Stimulated activated CD8-positive, alpha-beta memory T cell treated with anti-CD3 and anti-CD28 coated beads, Interleukin-2, amount 100 ng/mL, for 48 hours (primary cell): ENCODE results near the gene MBD2.
A peak's percentile ranks its signal among the peaks of the same experiment; 100 is the strongest.
"Not testable (repeated sequence)": the region's sequence is repeated elsewhere in the genome, so short reads cannot be mapped to it uniquely, and the experiment has no call there.

Experiments
- DNase-seq, 2 donors: peaks; one replicate each; pipeline ENCODE4 v3.0.0-alpha.2; 2020; ENCODE audit warnings: low read depth in 2 of 2

The MBD2 gene

GRCh38 chr18:54149078-54149697, 75.3 kb downstream of the MBD2 start:
- peak; percentile 15 to 46 for DNase-seq

- no peak for DNase-seq
These were observed 75.8 kb downstream of the MBD2 start for GRCh38 chr18:54148678-54149077.

- DNase-seq, result no peak
These were observed 76.3 kb downstream of the MBD2 start for GRCh38 chr18:54148151-54148550.

- no peak for DNase-seq
These were observed 77.0 kb downstream of the MBD2 start for GRCh38 chr18:54147439-54147838.

- DNase-seq, result no peak
These were observed 83.3 kb downstream of the MBD2 start for GRCh38 chr18:54141041-54141608.

GRCh38 chr18:54140641-54141040, 83.8 kb downstream of the MBD2 start:
- DNase-seq, result no peak

- DNase-seq, result no peak
These were observed 89.3 kb downstream of the MBD2 start for GRCh38 chr18:54135216-54135615.

GRCh38 chr18:54134053-54134452, 90.4 kb downstream of the MBD2 start:
- DNase-seq, result no peak

GRCh38 chr18:54130631-54131030, 93.8 kb downstream of the MBD2 start:
- DNase-seq, result no peak

- DNase-seq, result no peak
These were observed 94.3 kb downstream of the MBD2 start for GRCh38 chr18:54130177-54130576.

- no peak for DNase-seq
These were observed 94.9 kb downstream of the MBD2 start for GRCh38 chr18:54129448-54130067.

- no peak for DNase-seq
These were observed 96.6 kb downstream of the MBD2 start for GRCh38 chr18:54127759-54128378.

- DNase-seq, result no peak
These were observed 99.0 kb downstream of the MBD2 start for GRCh38 chr18:54125429-54125828.

GRCh38 chr18:54123720-54124440, 100.6 kb downstream of the MBD2 start:
- DNase-seq, result not testable (repeated sequence)

GRCh38 chr18:54119524-54120019, 104.9 kb downstream of the MBD2 start:
- DNase-seq, result no peak

- DNase-seq, result no peak
These were observed 106.4 kb downstream of the MBD2 start for GRCh38 chr18:54117853-54118773.

- DNase-seq, result no peak
These were observed 107.8 kb downstream of the MBD2 start for GRCh38 chr18:54116541-54117257.

GRCh38 chr18:54112356-54112755, 112.1 kb downstream of the MBD2 start:
- no peak for DNase-seq

GRCh38 chr18:54109131-54109683, 115.3 kb downstream of the MBD2 start:
- no peak for DNase-seq

- no peak for DNase-seq
These were observed 122.3 kb downstream of the MBD2 start for GRCh38 chr18:54102123-54102522.
